Effector memory CD4-positive, alpha-beta T cell (primary cell): Measurements from ENCODE around the gene CEP41.
"Not testable (repeated sequence)": the region's sequence is repeated elsewhere in the genome, so short reads cannot be mapped to it uniquely, and the experiment has no call there.

ENCODE experiments used
- DNase-seq, 3 donors: peaks; one replicate each; pipeline ENCODE4 v3.0.0-alpha.2; 2020
- H3K27ac ChIP-seq: 2 replicates; pipeline ENCODE4 v1.7.0; 2013; ENCODE audit warnings: mild to moderate bottlenecking, low read length, moderate library complexity; ENCODE audit not compliant: insufficient read depth, poor library complexity, severe bottlenecking
- H3K27me3 ChIP-seq: replicated peaks from 2 replicates; pipeline ENCODE4 v1.7.0; 2013; ENCODE audit warnings: mild to moderate bottlenecking, low read length; ENCODE audit not compliant: insufficient read depth, control insufficient read depth, poor library complexity, severe bottlenecking
- H3K36me3 ChIP-seq: 2 replicates; pipeline ENCODE4 v1.7.0; 2013; ENCODE audit warnings: mild to moderate bottlenecking, low read length, moderate library complexity; ENCODE audit not compliant: control insufficient read depth, insufficient read depth
- H3K4me1 ChIP-seq: 2 replicates; pipeline ENCODE4 v1.7.0; 2013; ENCODE audit warnings: low read length, mild to moderate bottlenecking; ENCODE audit not compliant: control insufficient read depth, insufficient read depth, poor library complexity, severe bottlenecking
- H3K4me3 ChIP-seq: 2 replicates; pipeline ENCODE4 v1.7.0; 2013; ENCODE audit warnings: low read length, low read depth, mild to moderate bottlenecking; ENCODE audit not compliant: insufficient read depth, poor library complexity, severe bottlenecking
- H3K9me3 ChIP-seq: 2 replicates; pipeline ENCODE4 v1.7.0; 2013; ENCODE audit warnings: mild to moderate bottlenecking, low read length, moderate library complexity; ENCODE audit not compliant: control insufficient read depth

CEP41 gene

GRCh38 chr7:130383187-130383980, 57.4 kb downstream of the CEP41 start:
- no peak overlapping the region for H3K4me3 ChIP-seq
- no peak overlapping the region for H3K27ac ChIP-seq
- no peaks in the 10 kb centered on the region for H3K36me3 ChIP-seq
- no peak for DNase-seq
- no peaks in the 10 kb centered on the region for H3K27me3 ChIP-seq
- H3K4me1 ChIP-seq = no peaks in the 10 kb centered on the region
- no peaks in the 10 kb centered on the region for H3K9me3 ChIP-seq

GRCh38 chr7:130381468-130382312, 59.1 kb downstream of the CEP41 start:
- Histone ChIP-seq H3K4me3 (no peak overlapping the region), H3K36me3 (no peaks in the 10 kb centered on the region), H3K9me3 (no peaks in the 10 kb centered on the region), H3K27ac (no peak overlapping the region), H3K4me1 (no peaks in the 10 kb centered on the region), H3K27me3 (no peaks in the 10 kb centered on the region)
- DNase-seq = no peak

- Histone ChIP-seq H3K4me1 (no peaks in the 10 kb centered on the region), H3K4me3 (no peak overlapping the region), H3K36me3 (no peaks in the 10 kb centered on the region), H3K9me3 (no peaks in the 10 kb centered on the region), H3K27me3 (no peaks in the 10 kb centered on the region), H3K27ac (no peak overlapping the region)
- DNase-seq = no peak
Observed at GRCh38 chr7:130380861-130381455, 59.9 kb downstream of the CEP41 start.

GRCh38 chr7:130379921-130380860, 60.6 kb downstream of the CEP41 start, which contains the start of gene CPA1:
CPA1 (plus strand) TSS chr7:130380494; CDS start chr7:130380521, 27 bp downstream.
- DNase-seq = no peak
- Histone ChIP-seq H3K4me1 (no peaks in the 10 kb centered on the region), H3K4me3 (no peak within 1 kb of the TSS), H3K27me3 (no peaks in the 10 kb centered on the region), H3K9me3 (no peaks in the 10 kb centered on the region), H3K27ac (no peak within 1 kb of the TSS), H3K36me3 (no peaks in the 10 kb centered on the region)

GRCh38 chr7:130379532-130379920, 61.3 kb downstream of the CEP41 start:
- Histone ChIP-seq H3K4me1 (no peaks in the 10 kb centered on the region), H3K27me3 (no peaks in the 10 kb centered on the region), H3K4me3 (no peak overlapping the region), H3K36me3 (no peaks in the 10 kb centered on the region), H3K9me3 (no peaks in the 10 kb centered on the region), H3K27ac (no peak overlapping the region)
- DNase-seq = no peak

GRCh38 chr7:130379019-130379418, 61.8 kb downstream of the CEP41 start:
- H3K36me3 ChIP-seq = no peaks in the 10 kb centered on the region
- H3K9me3 ChIP-seq = no peaks in the 10 kb centered on the region
- no peaks in the 10 kb centered on the region for H3K4me1 ChIP-seq
- H3K27me3 ChIP-seq = no peaks in the 10 kb centered on the region
- DNase-seq = no peak
- H3K27ac ChIP-seq = no peak overlapping the region
- H3K4me3 ChIP-seq = no peak overlapping the region

GRCh38 chr7:130377178-130377577, 63.6 kb downstream of the CEP41 start:
- Histone ChIP-seq H3K36me3 (no peaks in the 10 kb centered on the region), H3K27me3 (no peaks in the 10 kb centered on the region), H3K4me1 (no peaks in the 10 kb centered on the region), H3K4me3 (no peak overlapping the region), H3K9me3 (no peaks in the 10 kb centered on the region), H3K27ac (no peak overlapping the region)
- DNase-seq = no peak

GRCh38 chr7:130376461-130376860, 64.4 kb downstream of the CEP41 start:
- not testable (repeated sequence) for DNase-seq, H3K36me3 ChIP-seq, H3K27me3 ChIP-seq, H3K27ac ChIP-seq, H3K4me3 ChIP-seq, H3K9me3 ChIP-seq, H3K4me1 ChIP-seq

GRCh38 chr7:130374507-130374906, 66.3 kb downstream of the CEP41 start:
- Histone ChIP-seq H3K27me3 (no peaks in the 10 kb centered on the region), H3K4me3 (no peak overlapping the region), H3K27ac (no peak overlapping the region), H3K9me3 (no peaks in the 10 kb centered on the region), H3K36me3 (no peaks in the 10 kb centered on the region), H3K4me1 (no peaks in the 10 kb centered on the region)
- no peak for DNase-seq
